ENCODE measurements around the gene PDE9A. TPM values are rescaled to one million over a fixed set of nuclear protein-coding genes. Genes with fewer than 3 reads are reported as not detected.

The PDE9A gene
- total and polyA plus RNA-seq, 2 experiments from 2014 or later = 26.5 to 31.1 TPM

GRCh38 chr21:42797522-42797921 lies 144.1 kb downstream of the PDE9A start:
- Histone ChIP-seq H2AFZ (no peak overlapping the region), H3K36me3 (ENCODE audit: insufficient read depth) (no peaks in the 10 kb centered on the region), H3K27ac (ENCODE audit: low read depth) (no peak overlapping the region), H3F3A (replicated peaks; ENCODE audit: low read depth) (peaks cover 13% of the 10 kb centered on the region; the same call in 1 of the 2 replicates), H3K9me2 (ENCODE audit: insufficient read depth) (peaks cover 7% of the 10 kb centered on the region; the same call in 1 of the 2 replicates), H3K4me1 (ENCODE audit: insufficient read depth) (peaks cover 37% of the 10 kb centered on the region), H3K27me3 (ENCODE audit: insufficient read depth) (no peaks in the 10 kb centered on the region), H3K4me2 (no peak overlapping the region), H3K79me2 (replicated peaks; ENCODE audit: insufficient read depth) (no peaks in the 10 kb centered on the region), H3K4me3 (no peak overlapping the region), H4K20me1 (replicated peaks; ENCODE audit: insufficient read depth) (no peaks in the 10 kb centered on the region)
- TF ChIP-seq NANOG (IDR thresholded peaks at IDR 0.05; ENCODE audit: borderline replicate concordance) (no peak), EZH2 (IDR thresholded peaks at IDR 0.05; ENCODE audit: low read depth, unreplicated experiment) (no peak), ZNF114 (CRISPR knock-in tag; IDR thresholded peaks at IDR 0.05) (no peak), ZNF462 (CRISPR knock-in tag; IDR thresholded peaks at IDR 0.05) (no peak), STAT1 (IDR thresholded peaks at IDR 0.05; ENCODE audit: unreplicated experiment) (no peak), EZH2phosphoT487 (IDR thresholded peaks at IDR 0.05; ENCODE audit: unreplicated experiment) (no peak), ZNF331 (CRISPR knock-in tag; IDR thresholded peaks at IDR 0.05; ENCODE audit: low read depth) (no peak), ETS1 (IDR thresholded peaks at IDR 0.05) (no peak), CREB1 (CRISPR knock-in tag; IDR thresholded peaks at IDR 0.05; ENCODE audit: low read depth) (no peak), REST (IDR thresholded peaks at IDR 0.05; ENCODE audit: unreplicated experiment) (no peak), CTCF (conservative IDR thresholded peaks at IDR 0.05; ENCODE audit: low read depth in 2 of 2) (no peak), JUNB (IDR thresholded peaks at IDR 0.05; ENCODE audit: unreplicated experiment) (no peak), POLR2AphosphoS5 (IDR thresholded peaks at IDR 0.05; ENCODE audit: low read depth) (no peak)
- H3K27ac Mint-ChIP-seq = no peak overlapping the region
- DNase-seq (ENCODE audit: low spot score) (no peak), ATAC-seq (no peak; the same call in 2 of the 3 replicates)
- H3K4me1 Mint-ChIP-seq = peaks cover 38% of the 10 kb centered on the region
- no peak overlapping the region for H3K4me3 Mint-ChIP-seq
- peaks cover 8% of the 10 kb centered on the region for H3K27me3 Mint-ChIP-seq (ENCODE audit: insufficient read depth, low read depth, poor library complexity)
- no peaks in the 10 kb centered on the region for H3K36me3 Mint-ChIP-seq (ENCODE audit: low read depth)
- no peaks in the 10 kb centered on the region for H3K9me3 Mint-ChIP-seq
